HCT116 (cell line): ENCODE data around the gene GBF1. TPM values are rescaled to one million over a fixed set of nuclear protein-coding genes. Genes with fewer than 3 reads are reported as not detected.

ENCODE experiments used
- ATAC-seq: fragments of 200-7000 bp; cut with Tn5 transposase; 2 replicates; pipeline ENCODE4 v1.9.1; 2020; ENCODE audit warnings: mild to moderate bottlenecking, moderate library complexity
- BruUV-seq: library from RNA; stranded (reverse); fragments of 400-500 nt; replicated peaks from 2 replicates; lab custom pipeline; 2021; lab: Mats Ljungman, UMichigan
- CTCF ChIA-PET: fragments of 300-600 bp; sonication (Branson Sonifier 250); formaldehyde crosslinking; loops from one replicate; lab custom pipeline; 2021; ENCODE audit warnings: antibody characterized with exemption; lab: Charles Lee
- POLR2A ChIA-PET: fragments of 300-600, 350-600 bp; sonication (Branson Sonifier 250); formaldehyde crosslinking; loops from one replicate; lab custom pipeline; 2021; ENCODE audit warnings: antibody characterized with exemption; lab: Charles Lee
- RAD21 ChIA-PET, 2 experiments: fragments of 300-600 bp; sonication (Branson Sonifier 250); formaldehyde crosslinking; loops; one replicate each; lab custom pipeline; 2023; ENCODE audit warnings: low total read pairs in 2 of 2; ENCODE audit not compliant: uncharacterized antibody in 2 of 2, unreplicated experiment in 2 of 2, low non-redundant PET in 1 of 2; lab: Charles Lee
- DNase-seq: peaks from one replicate; pipeline ENCODE4 v3.0.0-alpha.2; 2010; ENCODE audit warnings: low read depth, low spot score
- H2AFZ ChIP-seq: fragments of 200-600 bp; shearing (Covaris generic), sonication (generic); 2 replicates; pipeline ENCODE4 v1.6.1; 2017; ENCODE audit warnings: low read depth, mixed run types, mixed read lengths, antibody characterized with exemption, low read length; ENCODE audit not compliant: poor library complexity, severe bottlenecking
- H3K27ac ChIP-seq: 2 replicates; pipeline ENCODE4 v1.5.1; 2012; ENCODE audit warnings: low read depth, low read length
- H3K27me3 ChIP-seq: fragments of 200-600 bp; sonication (generic); 2 replicates; pipeline ENCODE4 v1.6.1; 2016; ENCODE audit warnings: mixed run types, low read length, mixed read lengths; ENCODE audit not compliant: insufficient read depth
- H3K36me3 ChIP-seq, 2 experiments: fragments of 200-500 bp in 1 of 2; fragments of 200-600 bp in 1 of 2; sonication (Bioruptor generic) in 1 of 2; sonication (generic) in 1 of 2; 2 replicates each; pipeline versions ENCODE4 v1.5.1 to v1.6.1; 2014 to 2016; ENCODE audit warnings: low read length in 2 of 2, inconsistent platforms in 1 of 2, mixed read lengths in 1 of 2, mixed run types in 1 of 2; ENCODE audit not compliant: insufficient read depth in 2 of 2, control insufficient read depth in 1 of 2
- H3K4me1 ChIP-seq, 2 experiments: fragments of 200-600 bp in 1 of 2; sonication (generic) in 1 of 2; 2 replicates each; pipeline versions ENCODE4 v1.5.1 to v1.6.1; 2012 to 2017; ENCODE audit warnings: low read length in 2 of 2, inconsistent platforms in 1 of 2, mild to moderate bottlenecking in 1 of 2, mixed read lengths in 1 of 2, mixed run types in 1 of 2, moderate library complexity in 1 of 2; ENCODE audit not compliant: insufficient read depth in 2 of 2, control insufficient read depth in 1 of 2
- H3K4me2 ChIP-seq: fragments of 200-600 bp; sonication (generic); 2 replicates; pipeline ENCODE4 v1.6.1; 2017; ENCODE audit warnings: mixed run types, low read length, mixed read lengths
- H3K4me3 ChIP-seq, 2 experiments: fragments of 200-600 bp in 1 of 2; sonication (generic) in 1 of 2; replicated peaks in 1 of 2; 2 replicates each; pipeline ENCODE4 v1.5.1; 2011 to 2016; ENCODE audit warnings: low read length in 2 of 2, control low read depth in 1 of 2, low read depth in 1 of 2, mild to moderate bottlenecking in 1 of 2, mixed read lengths in 1 of 2, mixed run types in 1 of 2
- H3K79me2 ChIP-seq: fragments of 200-600 bp; sonication (generic); 2 replicates; pipeline ENCODE4 v1.6.1; 2017; ENCODE audit warnings: mild to moderate bottlenecking, mixed run types, low read length, moderate library complexity, mixed read lengths; ENCODE audit not compliant: insufficient read depth
- H3K9ac ChIP-seq: fragments of 200-600 bp; sonication (generic); 2 replicates; pipeline ENCODE4 v1.6.1; 2016; ENCODE audit warnings: low read length, mixed read lengths
- H3K9me2 ChIP-seq: fragments of 200-600 bp; sonication (generic), shearing (Covaris generic); 2 replicates; pipeline ENCODE4 v1.6.1; 2017; ENCODE audit warnings: mixed run types, mild to moderate bottlenecking, moderate library complexity; ENCODE audit not compliant: insufficient read depth
- H3K9me3 ChIP-seq, 2 experiments: fragments of 200-500 bp in 1 of 2; fragments of 200-600 bp in 1 of 2; sonication (Bioruptor generic) in 1 of 2; sonication (generic) in 1 of 2; 2 replicates each; pipeline ENCODE4 v1.6.1; 2014 to 2017; ENCODE audit warnings: low read length in 2 of 2, mixed read lengths in 2 of 2, inconsistent platforms in 1 of 2, low read depth in 1 of 2, mild to moderate bottlenecking in 1 of 2, mixed run types in 1 of 2, moderate library complexity in 1 of 2; ENCODE audit not compliant: control insufficient read depth in 1 of 2, insufficient read depth in 1 of 2
- H4K20me1 ChIP-seq: fragments of 200-600 bp; sonication (generic), shearing (Covaris generic); 2 replicates; pipeline ENCODE4 v1.6.1; 2017; ENCODE audit warnings: mixed run types, mild to moderate bottlenecking, moderate library complexity; ENCODE audit not compliant: insufficient read depth
- CBX3 ChIP-seq: IDR thresholded peaks from 2 replicates; pipeline ENCODE4 v1.6.1; 2012; ENCODE audit warnings: low read depth
- CEBPB ChIP-seq: IDR thresholded peaks from 2 replicates; pipeline ENCODE4 v1.6.1; 2012; ENCODE audit warnings: low read depth
- CTCF ChIP-seq, 3 experiments: fragments of 200-600 bp in 1 of 3; sonication (generic) in 1 of 3; IDR thresholded peaks in 2 of 3; conservative IDR thresholded peaks in 1 of 3; 2 replicates each; pipeline ENCODE4 v1.5.1; 2012 to 2017; ENCODE audit warnings: low read depth in 2 of 3, low read length in 2 of 3, antibody characterized with exemption in 1 of 3, borderline replicate concordance in 1 of 3, control low read depth in 1 of 3, mild to moderate bottlenecking in 1 of 3, mixed read lengths in 1 of 3, mixed run types in 1 of 3, moderate library complexity in 1 of 3; ENCODE audit not compliant: insufficient read depth in 1 of 3
- EGR1 ChIP-seq: IDR thresholded peaks from 2 replicates; pipeline ENCODE4 v1.6.1; 2012; ENCODE audit warnings: low read depth
- ELF1 ChIP-seq: IDR thresholded peaks from 2 replicates; pipeline ENCODE4 v1.6.1; 2012; ENCODE audit warnings: low read depth, borderline replicate concordance
- FOSL1 ChIP-seq: IDR thresholded peaks from 2 replicates; pipeline ENCODE4 v1.6.1; 2012; ENCODE audit warnings: low read depth
- JUND ChIP-seq: IDR thresholded peaks from 2 replicates; pipeline ENCODE4 v1.6.1; 2012
- POLR2A ChIP-seq: IDR thresholded peaks from 2 replicates; pipeline ENCODE4 v1.7.0; 2011; ENCODE audit warnings: borderline replicate concordance; ENCODE audit not compliant: insufficient read depth, insufficient read length; ENCODE audit errors: extremely low read depth
- POLR2AphosphoS5 ChIP-seq: IDR thresholded peaks from 2 replicates; pipeline ENCODE4 v1.6.1; 2011; ENCODE audit warnings: mild to moderate bottlenecking, low read depth, low read length, moderate library complexity
- SIN3A ChIP-seq: IDR thresholded peaks from 2 replicates; pipeline ENCODE4 v1.6.1; 2012; ENCODE audit warnings: low read depth
- TCF7L2 ChIP-seq: IDR thresholded peaks from 2 replicates; pipeline ENCODE4 v1.7.0; 2011; ENCODE audit warnings: borderline replicate concordance, inconsistent platforms; ENCODE audit not compliant: insufficient read depth, insufficient read length; ENCODE audit errors: extremely low read depth
- ZBTB33 ChIP-seq: IDR thresholded peaks from 2 replicates; pipeline ENCODE4 v1.6.1; 2011; ENCODE audit warnings: mild to moderate bottlenecking, low read length, moderate library complexity; ENCODE audit not compliant: insufficient replicate concordance; ENCODE audit errors: extremely low read depth
- ZFX ChIP-seq: fragments of 450-650 bp; IDR thresholded peaks from 2 replicates; pipeline ENCODE4 v1.6.1; 2017
- intact Hi-C: fragments of 100-400 bp; cut with micrococcal nuclease; formaldehyde crosslinking; loops from 2 replicates; pipeline ENCODE4 v1.10.0; 2022
- total RNA-seq: library from RNA; stranded (reverse); gene quantifications from one replicate; pipeline ENCODE4 v1.2.1, GENCODE V29; 2021; ENCODE audit not compliant: unreplicated experiment
- TF ChIP-seq, protein P1 (sequence below): IDR thresholded peaks from 2 replicates; pipeline ENCODE4 v1.6.1; 2012

Gene GBF1
- total RNA-seq, 1 experiment from 2014 or later: 58.9 TPM

GRCh38 chr10:102311025-102311420, 65.7 kb downstream of the GBF1 start:
- ChIA-PET CTCF (interaction anchor here (6.3 kb wide), 1 partner anchor 80 kb away, joined by 23 read pairs; no protein-coding TSS in a partner anchor), POLR2A (no interaction called here), RAD21 (no interaction called here)
- Histone ChIP-seq H3K4me2 (peak overlapping the region; percentile 51), H3K9me3 (no peaks in the 10 kb centered on the region), H3K27ac (peak overlapping the region; percentile 12; the same call in 1 of the 2 replicates), H3K4me3 (peak overlapping the region in 1 of 2 experiments; percentile 12; a peak in 1 of 4 replicates), H3K79me2 (peaks cover 42% of the 10 kb centered on the region), H3K27me3 (no peaks in the 10 kb centered on the region), H3K36me3 (no peaks in the 10 kb centered on the region), H3K9me2 (no peaks in the 10 kb centered on the region), H4K20me1 (peaks cover 7% of the 10 kb centered on the region; the same call in 1 of the 2 replicates), H2AFZ (no peak overlapping the region), H3K9ac (peak overlapping the region; percentile 23), H3K4me1 (peaks cover 15 to 34% of the 10 kb centered on the region in 2 experiments)
- DNase-seq (no peak), ATAC-seq (peak; percentile 24; the same call in 1 of the 2 replicates)
- no TSS peak for BruUV-seq
- TF ChIP-seq FOSL1 (no peak), CBX3 (no peak), ZFX (no peak), EGR1 (no peak), CTCF (IDR thresholded peaks at IDR 0.05 in 2 of 3, conservative IDR thresholded peaks at IDR 0.05 in 1 of 3; ENCODE audit: borderline replicate concordance in 1 of 3, insufficient read depth in 1 of 3, low read depth in 2 of 3, low read length in 2 of 3) (no peak)
- TF ChIP-seq, protein P1, sequence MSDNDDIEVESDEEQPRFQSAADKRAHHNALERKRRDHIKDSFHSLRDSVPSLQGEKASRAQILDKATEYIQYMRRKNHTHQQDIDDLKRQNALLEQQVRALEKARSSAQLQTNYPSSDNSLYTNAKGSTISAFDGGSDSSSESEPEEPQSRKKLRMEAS: no peak
- intact Hi-C loops: no loop called here

DNA sequence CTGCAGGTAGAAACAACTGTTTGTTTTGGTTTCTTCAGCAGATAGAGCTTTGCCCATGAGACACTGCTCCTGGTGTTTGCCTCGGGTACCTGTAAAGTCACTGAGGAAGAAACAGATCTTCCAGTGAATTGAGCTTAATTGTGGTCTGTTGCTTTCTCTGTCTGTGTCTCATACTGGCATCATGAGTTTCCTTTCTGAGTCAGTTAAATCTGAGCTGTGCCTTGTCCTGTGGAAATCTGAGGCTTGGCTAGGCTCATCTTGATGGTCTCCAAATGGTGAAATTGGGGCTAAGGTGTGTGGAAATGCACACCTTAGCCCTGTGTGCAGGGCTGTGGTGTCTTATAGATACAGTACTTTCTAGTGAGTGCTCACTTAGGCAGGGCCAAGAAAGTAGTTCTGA, 67.4 kb downstream of the GBF1 start:
- H3K27me3 ChIP-seq: no peaks in the 10 kb centered on the region
- no peak overlapping the region for H2AFZ ChIP-seq
- H3K27ac ChIP-seq: no peak overlapping the region
- BruUV-seq: no TSS peak
- no peaks in the 10 kb centered on the region for H3K9me2 ChIP-seq
- no peaks in the 10 kb centered on the region for H3K9me3 ChIP-seq
- peaks cover 15 to 39% of the 10 kb centered on the region in 2 experiments for H3K4me1 ChIP-seq
- peaks cover 46% of the 10 kb centered on the region for H3K79me2 ChIP-seq
- H4K20me1 ChIP-seq: peaks cover 7% of the 10 kb centered on the region; the same call in 1 of the 2 replicates
- CTCF ChIA-PET: interaction anchor here (1.1 to 6.3 kb wide), 2 partner anchors 21 to 82 kb away, joined by 3 to 23 read pairs; no protein-coding TSS in a partner anchor
- H3K36me3 ChIP-seq: no peaks in the 10 kb centered on the region
- no peak overlapping the region for H3K9ac ChIP-seq
- TF ChIP-seq JUND (no peak), SIN3A (no peak), POLR2A (no peak), FOSL1 (no peak), ZBTB33 (no peak), ELF1 (no peak), CEBPB (no peak), POLR2AphosphoS5 (no peak), TCF7L2 (no peak)
- TF ChIP-seq, protein P1: no peak
- TF ChIP-seq, all 23 proteins: peak for 0
- H3K4me3 ChIP-seq: no peak overlapping the region
- ATAC-seq (no peak), DNase-seq (no peak)
- POLR2A ChIA-PET: no interaction called here
- intact Hi-C loops: no loop called here
- no peak overlapping the region for H3K4me2 ChIP-seq
- RAD21 ChIA-PET: no interaction called here
